Measurements from ENCODE around the gene POMT1.

POMT1 gene

GRCh38 chr9:131524665-131525315 is 22.1 kb downstream of the POMT1 start:
- FAIRE-seq (no peak), DNase-seq (ENCODE audit: insufficient read length, low spot score) (no peak)
- no peak for TF ChIP-seq CTCF (IDR thresholded peaks at IDR 0.05; ENCODE audit: insufficient read depth, missing control alignments)

- FAIRE-seq (no peak), DNase-seq (ENCODE audit: insufficient read length, low spot score) (no peak)
- TF ChIP-seq CTCF (IDR thresholded peaks at IDR 0.05; ENCODE audit: insufficient read depth, missing control alignments): no peak
These were observed 23.2 kb downstream of the POMT1 start for GRCh38 chr9:131525643-131526565.

GRCh38 chr9:131528186-131528585 is 25.5 kb downstream of the POMT1 start:
- FAIRE-seq (no peak), DNase-seq (ENCODE audit: insufficient read length, low spot score) (no peak)
- no peak for TF ChIP-seq CTCF (IDR thresholded peaks at IDR 0.05; ENCODE audit: insufficient read depth, missing control alignments)

- DNase-seq (ENCODE audit: insufficient read length, low spot score) (no peak), FAIRE-seq (no peak)
- no peak for TF ChIP-seq CTCF (IDR thresholded peaks at IDR 0.05; ENCODE audit: insufficient read depth, missing control alignments)
These were observed 26.3 kb downstream of the POMT1 start for GRCh38 chr9:131528886-131529505.

- peak; percentile 17 for DNase-seq (ENCODE audit: insufficient read length, low spot score)
- TF ChIP-seq CTCF (IDR thresholded peaks at IDR 0.05; ENCODE audit: insufficient read depth, missing control alignments): no peak
- FAIRE-seq: no peak
These were observed 27.2 kb downstream of the POMT1 start for GRCh38 chr9:131529597-131530545.

- FAIRE-seq: no peak
- peak; percentile 53 for DNase-seq (ENCODE audit: insufficient read length, low spot score)
- TF ChIP-seq CTCF (IDR thresholded peaks at IDR 0.05; ENCODE audit: insufficient read depth, missing control alignments): no peak
These were observed 27.8 kb downstream of the POMT1 start for GRCh38 chr9:131530546-131530919.
